Astrocyte of the cerebellum (primary cell): Measurements from ENCODE around the gene STX11.

Experiments
- DNase-seq: peaks from one replicate; pipeline ENCODE4 v3.0.0-alpha.2; 2011; ENCODE audit warnings: low read depth
- H3K4me3 ChIP-seq: 2 replicates; pipeline ENCODE4 v1.5.1; 2011; ENCODE audit warnings: mild to moderate bottlenecking, low read depth, low read length, moderate library complexity
- CTCF ChIP-seq: IDR thresholded peaks from 2 replicates; pipeline ENCODE4 v1.5.1; 2012; ENCODE audit warnings: low read length, low read depth, moderate library complexity, mild to moderate bottlenecking; ENCODE audit errors: missing control alignments
- in situ Hi-C: cut with HindIII; loops from 2 replicates; pipeline ENCODE4 v1.10.0; 2017; ENCODE audit warnings: low sequenced_read_pairs

Gene STX11

GRCh38 chr6:144194293-144194810 lies 44.0 kb downstream of the STX11 start:
- TF ChIP-seq CTCF, result no peak
- in situ Hi-C loops, result no loop called here
- no peak for DNase-seq
- no peak overlapping the region for H3K4me3 ChIP-seq

GRCh38 chr6:144195671-144196270 lies 45.5 kb downstream of the STX11 start:
- H3K4me3 ChIP-seq, result no peak overlapping the region
- no peak for TF ChIP-seq CTCF
- in situ Hi-C loops, result no loop called here
- DNase-seq, result peak; percentile 11

- in situ Hi-C loops, result no loop called here
- TF ChIP-seq CTCF, result no peak
These were observed 47.6 kb downstream of the STX11 start for GRCh38 chr6:144197919-144198318.

GRCh38 chr6:144202879-144203468 lies 52.7 kb downstream of the STX11 start:
- H3K4me3 ChIP-seq, result no peak overlapping the region
- in situ Hi-C loops, result no loop called here
- DNase-seq, result no peak
- TF ChIP-seq CTCF, result no peak

More at GRCh38 chr6:144197919-144198318, 47.6 kb downstream of the STX11 start:
- H3K4me3 ChIP-seq, result no peak overlapping the region
- DNase-seq, result no peak

GRCh38 chr6:144211160-144211559 lies 60.8 kb downstream of the STX11 start:
- no peak for DNase-seq
- no peak for TF ChIP-seq CTCF
- in situ Hi-C loops, result no loop called here
- no peak overlapping the region for H3K4me3 ChIP-seq

GRCh38 chr6:144213315-144213714 lies 63.0 kb downstream of the STX11 start:
- H3K4me3 ChIP-seq, result no peak overlapping the region
- no peak for TF ChIP-seq CTCF
- in situ Hi-C loops, result no loop called here
- no peak for DNase-seq
